Measurements from ENCODE around the gene HIPK3. TPM values are rescaled to one million over a fixed set of nuclear protein-coding genes. Genes with fewer than 3 reads are reported as not detected.
"Not testable (repeated sequence)": the region's sequence is repeated elsewhere in the genome, so short reads cannot be mapped to it uniquely, and the experiment has no call there.

The HIPK3 gene
- total RNA-seq, 2 donors from 2014 or later: 34.0 to 40.8 TPM

- no peaks in the 10 kb centered on the region for H3K27me3 Mint-ChIP-seq (ENCODE audit: low read depth)
- H3K9me3 Mint-ChIP-seq: no peaks in the 10 kb centered on the region
- DNase-seq (no peak), ATAC-seq (replicated peaks in 1 of 2) (no peak)
- H3K27ac Mint-ChIP-seq: no peak overlapping the region
- H3K4me3 Mint-ChIP-seq: no peak overlapping the region
- peaks cover 2 to 4% of the 10 kb centered on the region in 2 donors for H3K36me3 Mint-ChIP-seq (ENCODE audit: insufficient read depth in 2 of 2)
- peaks cover 10% of the 10 kb centered on the region for H3K4me1 Mint-ChIP-seq (ENCODE audit: low read depth)
Measured at GRCh38 chr11:33294224-33294623, 37.0 kb downstream of the HIPK3 start.

GRCh38 chr11:33294797-33295196 lies 37.6 kb downstream of the HIPK3 start:
- Mint-ChIP-seq H3K4me1 (ENCODE audit: low read depth) (peaks cover 10% of the 10 kb centered on the region), H3K36me3 (ENCODE audit: insufficient read depth in 2 of 2) (peaks cover 2 to 4% of the 10 kb centered on the region in 2 donors), H3K27ac (no peak overlapping the region), H3K27me3 (ENCODE audit: low read depth) (no peaks in the 10 kb centered on the region), H3K4me3 (no peak overlapping the region), H3K9me3 (no peaks in the 10 kb centered on the region)
- ATAC-seq (replicated peaks in 1 of 2) (no peak), DNase-seq (no peak)

GRCh38 chr11:33296695-33297094 lies 39.5 kb downstream of the HIPK3 start:
- H3K4me1 Mint-ChIP-seq (ENCODE audit: low read depth): peaks cover 10% of the 10 kb centered on the region
- H3K36me3 Mint-ChIP-seq (ENCODE audit: insufficient read depth in 2 of 2): peaks cover 2 to 4% of the 10 kb centered on the region in 2 donors
- DNase-seq: no peak
- no peak overlapping the region for H3K27ac Mint-ChIP-seq
- peak overlapping the region in 1 of 2 donors; percentile 6 for H3K4me3 Mint-ChIP-seq
- H3K27me3 Mint-ChIP-seq (ENCODE audit: low read depth): no peaks in the 10 kb centered on the region
- ATAC-seq (replicated peaks in 1 of 2): peak in 1 of 2 donors; percentile 51
- H3K9me3 Mint-ChIP-seq: no peaks in the 10 kb centered on the region

GRCh38 chr11:33303541-33303940 lies 46.4 kb downstream of the HIPK3 start:
- H3K4me3 Mint-ChIP-seq: no peak overlapping the region
- no peak overlapping the region for H3K27ac Mint-ChIP-seq
- H3K9me3 Mint-ChIP-seq: no peaks in the 10 kb centered on the region
- no peaks in the 10 kb centered on the region for H3K27me3 Mint-ChIP-seq (ENCODE audit: low read depth)
- ATAC-seq (replicated peaks in 1 of 2) (no peak), DNase-seq (no peak)
- no peaks in the 10 kb centered on the region for H3K36me3 Mint-ChIP-seq (ENCODE audit: insufficient read depth in 2 of 2)
- peaks cover 12% of the 10 kb centered on the region for H3K4me1 Mint-ChIP-seq (ENCODE audit: low read depth)

- not testable (repeated sequence) for H3K9me3 Mint-ChIP-seq; ATAC-seq (replicated peaks in 1 of 2)
Measured at GRCh38 chr11:33306821-33307220, 49.6 kb downstream of the HIPK3 start.

GRCh38 chr11:33307984-33308383 lies 50.8 kb downstream of the HIPK3 start:
- peak overlapping the region; percentile 12 for H3K27ac Mint-ChIP-seq
- H3K9me3 Mint-ChIP-seq: no peaks in the 10 kb centered on the region
- peaks cover 1 to 2% of the 10 kb centered on the region in 2 donors for H3K36me3 Mint-ChIP-seq (ENCODE audit: insufficient read depth in 2 of 2)
- no peaks in the 10 kb centered on the region for H3K27me3 Mint-ChIP-seq (ENCODE audit: low read depth)
- DNase-seq (no peak), ATAC-seq (replicated peaks in 1 of 2) (no peak)
- H3K4me3 Mint-ChIP-seq: no peak overlapping the region
- H3K4me1 Mint-ChIP-seq (ENCODE audit: low read depth): peaks cover 27% of the 10 kb centered on the region

More at GRCh38 chr11:33306821-33307220, 49.6 kb downstream of the HIPK3 start:
- H3K27me3 Mint-ChIP-seq (ENCODE audit: low read depth); H3K27ac Mint-ChIP-seq; DNase-seq; H3K4me3 Mint-ChIP-seq; H3K36me3 Mint-ChIP-seq (ENCODE audit: insufficient read depth in 2 of 2): not testable (repeated sequence)
- H3K4me1 Mint-ChIP-seq (ENCODE audit: low read depth): peaks cover 27% of the 10 kb centered on the region

GRCh38 chr11:33309118-33309517 lies 51.9 kb downstream of the HIPK3 start:
- Mint-ChIP-seq H3K9me3 (no peaks in the 10 kb centered on the region), H3K4me1 (ENCODE audit: low read depth) (peaks cover 27% of the 10 kb centered on the region), H3K4me3 (no peak overlapping the region), H3K27me3 (ENCODE audit: low read depth) (no peaks in the 10 kb centered on the region), H3K27ac (no peak overlapping the region), H3K36me3 (ENCODE audit: insufficient read depth in 2 of 2) (peaks cover 1 to 2% of the 10 kb centered on the region in 2 donors)
- ATAC-seq (replicated peaks in 1 of 2) (no peak), DNase-seq (no peak)

- Mint-ChIP-seq H3K9me3 (no peaks in the 10 kb centered on the region), H3K36me3 (ENCODE audit: insufficient read depth in 2 of 2) (peaks cover 1 to 2% of the 10 kb centered on the region in 2 donors), H3K27ac (peak overlapping the region; percentile 79), H3K4me3 (no peak overlapping the region), H3K27me3 (ENCODE audit: low read depth) (no peaks in the 10 kb centered on the region), H3K4me1 (ENCODE audit: low read depth) (peaks cover 30% of the 10 kb centered on the region)
- DNase-seq (no peak), ATAC-seq (replicated peaks in 1 of 2) (no peak)
Measured at GRCh38 chr11:33310720-33311500, 53.7 kb downstream of the HIPK3 start.

GRCh38 chr11:33311680-33312079 lies 54.5 kb downstream of the HIPK3 start:
- Mint-ChIP-seq H3K4me1 (ENCODE audit: low read depth) (peaks cover 33% of the 10 kb centered on the region), H3K27ac (no peak overlapping the region)
- ATAC-seq (replicated peaks in 1 of 2): no peak

GRCh38 chr11:33315822-33316221 lies 58.6 kb downstream of the HIPK3 start:
- Mint-ChIP-seq H3K36me3 (ENCODE audit: insufficient read depth in 2 of 2) (no peaks in the 10 kb centered on the region), H3K4me3 (no peak overlapping the region), H3K27me3 (ENCODE audit: low read depth) (no peaks in the 10 kb centered on the region), H3K27ac (peak overlapping the region; percentile 43), H3K9me3 (no peaks in the 10 kb centered on the region), H3K4me1 (ENCODE audit: low read depth) (peaks cover 20% of the 10 kb centered on the region)
- DNase-seq: no peak
- no peak for ATAC-seq (replicated peaks in 1 of 2)

More at GRCh38 chr11:33311680-33312079, 54.5 kb downstream of the HIPK3 start:
- peaks cover 1 to 2% of the 10 kb centered on the region in 2 donors for H3K36me3 Mint-ChIP-seq (ENCODE audit: insufficient read depth in 2 of 2)
- no peaks in the 10 kb centered on the region for H3K9me3 Mint-ChIP-seq
- H3K4me3 Mint-ChIP-seq: no peak overlapping the region
- DNase-seq: no peak
- H3K27me3 Mint-ChIP-seq (ENCODE audit: low read depth): no peaks in the 10 kb centered on the region

GRCh38 chr11:33317662-33318061 lies 60.5 kb downstream of the HIPK3 start:
- Mint-ChIP-seq H3K4me1 (ENCODE audit: low read depth) (peaks cover 15% of the 10 kb centered on the region), H3K27ac (peak overlapping the region; percentile 68), H3K9me3 (no peaks in the 10 kb centered on the region), H3K27me3 (ENCODE audit: low read depth) (no peaks in the 10 kb centered on the region), H3K4me3 (no peak overlapping the region), H3K36me3 (ENCODE audit: insufficient read depth in 2 of 2) (no peaks in the 10 kb centered on the region)
- DNase-seq: no peak
- ATAC-seq (replicated peaks in 1 of 2): peak in 1 of 2 donors; percentile 63

- H3K27me3 Mint-ChIP-seq (ENCODE audit: low read depth): no peaks in the 10 kb centered on the region
- no peaks in the 10 kb centered on the region for H3K36me3 Mint-ChIP-seq (ENCODE audit: insufficient read depth in 2 of 2)
- no peak overlapping the region for H3K4me3 Mint-ChIP-seq
- H3K4me1 Mint-ChIP-seq (ENCODE audit: low read depth): peaks cover 23% of the 10 kb centered on the region
- DNase-seq (no peak), ATAC-seq (replicated peaks in 1 of 2) (no peak)
- H3K9me3 Mint-ChIP-seq: no peaks in the 10 kb centered on the region
- H3K27ac Mint-ChIP-seq: no peak overlapping the region
Measured at GRCh38 chr11:33320016-33320813, 63.0 kb downstream of the HIPK3 start.

GRCh38 chr11:33320814-33321330 lies 63.7 kb downstream of the HIPK3 start:
- no peaks in the 10 kb centered on the region for H3K36me3 Mint-ChIP-seq (ENCODE audit: insufficient read depth in 2 of 2)
- DNase-seq (no peak), ATAC-seq (replicated peaks in 1 of 2) (no peak)
- no peaks in the 10 kb centered on the region for H3K27me3 Mint-ChIP-seq (ENCODE audit: low read depth)
- H3K27ac Mint-ChIP-seq: no peak overlapping the region
- no peaks in the 10 kb centered on the region for H3K9me3 Mint-ChIP-seq
- H3K4me3 Mint-ChIP-seq: no peak overlapping the region
- peaks cover 20% of the 10 kb centered on the region for H3K4me1 Mint-ChIP-seq (ENCODE audit: low read depth)
